Measurements from ENCODE around the gene FN1. TPM values are rescaled to one million over a fixed set of nuclear protein-coding genes. Genes with fewer than 3 reads are reported as not detected.

FN1 gene
- total RNA-seq (2022; extraction: Qiagen RNA extraction), result 146 to 255 TPM (median 174 TPM) in 5 replicates

GRCh38 chr2:215435870-215436704 is at the start of gene FN1:
Gene FN1 (minus strand): TSS chr2:215436068. CDS start chr2:215435802, 266 bp downstream.

GRCh38 chr2:215311625-215312396 is 124.1 kb downstream of the FN1 start, which contains the start of gene ATIC:
Gene ATIC (plus strand): TSS chr2:215312059. CDS start chr2:215312143, 84 bp downstream.

Other genes with a start within 250 kb of the FN1 start
- 205 to 222 TPM (median 213 TPM) in 5 replicates for gene ATIC, start 124.0 kb downstream of the FN1 start, total RNA-seq (2022; extraction: Qiagen RNA extraction)